Kidney (tissue), 14 donors: ENCODE data around the gene RYR2. TPM values are rescaled to one million over a fixed set of nuclear protein-coding genes. Genes with fewer than 3 reads are reported as not detected.

Source experiments
- DNase-seq, 5 donors: peaks; one replicate each; pipeline ENCODE4 v3.0.0-alpha.2; 2013 to 2020
- FAIRE-seq: peaks from 2 replicates; lab custom pipeline; 2012; peaks lifted over from hg19 to GRCh38; lab: Jason Lieb, UNC
- H3K27ac ChIP-seq, 2 donors: one replicate each; pipeline ENCODE4 v1.7.0; 2013; ENCODE audit warnings: low read depth in 2 of 2, low read length in 2 of 2, inconsistent platforms in 1 of 2
- H3K27me3 ChIP-seq: one replicate; pipeline ENCODE4 v1.7.1; 2013; ENCODE audit warnings: low read length, inconsistent platforms; ENCODE audit not compliant: control insufficient read depth, insufficient read depth
- H3K36me3 ChIP-seq, 3 donors: one replicate each; pipeline versions ENCODE4 v1.7.0 to v1.7.1; 2013; ENCODE audit warnings: low read length in 3 of 3, control low read depth in 1 of 3, inconsistent platforms in 1 of 3; ENCODE audit not compliant: insufficient read depth in 3 of 3, control insufficient read depth in 2 of 3
- H3K4me1 ChIP-seq, 3 donors: one replicate each; pipeline versions ENCODE4 v1.7.0 to v1.7.1; 2013; ENCODE audit warnings: low read length in 3 of 3, inconsistent platforms in 1 of 3, low read depth in 1 of 3; ENCODE audit not compliant: control insufficient read depth in 2 of 3, insufficient read depth in 2 of 3
- H3K4me3 ChIP-seq, 3 donors: one replicate each; pipeline versions ENCODE4 v1.7.0 to v1.8.1; 2013; ENCODE audit warnings: low read length in 3 of 3, control low read depth in 1 of 3, inconsistent platforms in 1 of 3
- H3K9ac ChIP-seq, 3 donors: one replicate each; pipeline versions ENCODE4 v1.7.0 to v1.7.1; 2013; ENCODE audit warnings: low read length in 3 of 3, control low read depth in 1 of 3, inconsistent platforms in 1 of 3
- H3K9me3 ChIP-seq, 3 donors: one replicate each; pipeline versions ENCODE4 v1.7.0 to v1.7.1; 2013; ENCODE audit warnings: low read length in 3 of 3, control low read depth in 1 of 3, inconsistent platforms in 1 of 3; ENCODE audit not compliant: control insufficient read depth in 2 of 3, insufficient read depth in 1 of 3
- CTCF ChIP-seq: IDR thresholded peaks from 3 replicates; pipeline ENCODE4 v1.5.1; 2012; ENCODE audit warnings: mild to moderate bottlenecking, moderate library complexity, borderline replicate concordance; ENCODE audit not compliant: insufficient read depth; ENCODE audit errors: extremely low read depth
- intact Hi-C: fragments of 100-400 bp; cut with DNase I; formaldehyde crosslinking; loops from one replicate; pipeline ENCODE4 v1.11.1; 2022
- polyA plus RNA-seq: library from polyadenylated mRNA; stranded (reverse); fragments of 350-450 nt; fragmentation: Illumina TruSeq; extraction: RNeasy Lipid Tissue Mini Kit (QIAGEN cat#74804); gene quantifications from one replicate; pipeline ENCODE4 v1.2.3, GENCODE V29; 2014; ENCODE audit warnings: low read depth, low replicate concordance; ENCODE audit not compliant: insufficient read depth
- total RNA-seq: library from RNA; stranded (reverse); fragmentation: NEBNext Ultra II Directional; extraction: Animal tissue kit (Norgen Biotek cat#: 25700); gene quantifications from one replicate; pipeline ENCODE4 v1.2.1, GENCODE V29; 2021
- donor health status: control.
- donor health status: control.
- donor health status: control.
- donor health status: control.
- donor health status: control.
- donor health status: DM: yes; HTN: yes; CAD: no.
- donor health status: Normal renal cell carcinoma (clear cell type).

Gene RYR2
- total and polyA plus RNA-seq, 2 donors from 2014 or later, result 0.28 to 0.60 TPM

- no peaks in the 10 kb centered on the region for H3K4me1 ChIP-seq
- FAIRE-seq (no peak), DNase-seq (no peak)
- no peaks in the 10 kb centered on the region for H3K9me3 ChIP-seq
- intact Hi-C loops, result no loop called here
- H3K27ac ChIP-seq, result no peak overlapping the region
- no peak overlapping the region for H3K4me3 ChIP-seq
- no peak for TF ChIP-seq CTCF
- no peak overlapping the region for H3K9ac ChIP-seq
- no peaks in the 10 kb centered on the region for H3K27me3 ChIP-seq
- no peaks in the 10 kb centered on the region for H3K36me3 ChIP-seq
Observed at GRCh38 chr1:237509748-237510147, 467.8 kb downstream of the RYR2 start.

GRCh38 chr1:237525102-237525501, 483.1 kb downstream of the RYR2 start:
- no peak overlapping the region for H3K4me3 ChIP-seq
- DNase-seq (no peak), FAIRE-seq (no peak)
- TF ChIP-seq CTCF, result no peak
- H3K27me3 ChIP-seq, result no peaks in the 10 kb centered on the region
- peaks cover 0 to 2% (median 0%) of the 10 kb centered on the region in 3 donors for H3K9me3 ChIP-seq
- H3K4me1 ChIP-seq, result no peaks in the 10 kb centered on the region
- H3K27ac ChIP-seq, result no peak overlapping the region
- no peaks in the 10 kb centered on the region for H3K36me3 ChIP-seq
- H3K9ac ChIP-seq, result no peak overlapping the region
- intact Hi-C loops, result no loop called here

- TF ChIP-seq CTCF, result no peak
- H3K27me3 ChIP-seq, result no peaks in the 10 kb centered on the region
- no peaks in the 10 kb centered on the region for H3K4me1 ChIP-seq
- H3K9me3 ChIP-seq, result peaks cover 0 to 2% (median 0%) of the 10 kb centered on the region in 3 donors
- no peak overlapping the region for H3K27ac ChIP-seq
- H3K36me3 ChIP-seq, result no peaks in the 10 kb centered on the region
- H3K4me3 ChIP-seq, result no peak overlapping the region
- intact Hi-C loops, result no loop called here
- no peak overlapping the region for H3K9ac ChIP-seq
- FAIRE-seq, result no peak
- no peak for DNase-seq
Observed at GRCh38 chr1:237527761-237528160, 485.8 kb downstream of the RYR2 start.

- Histone ChIP-seq H3K36me3 (no peaks in the 10 kb centered on the region), H3K9me3 (peaks cover 0 to 2% (median 0%) of the 10 kb centered on the region in 3 donors), H3K27me3 (no peaks in the 10 kb centered on the region), H3K9ac (no peak overlapping the region), H3K4me1 (no peaks in the 10 kb centered on the region), H3K4me3 (no peak overlapping the region), H3K27ac (no peak overlapping the region)
- no peak for FAIRE-seq
- intact Hi-C loops, result no loop called here
- TF ChIP-seq CTCF, result no peak
- DNase-seq, result no peak
Observed at GRCh38 chr1:237528545-237528944, 486.6 kb downstream of the RYR2 start.
